Measurements from ENCODE around the gene TALDO1. TPM values are rescaled to one million over a fixed set of nuclear protein-coding genes. Genes with fewer than 3 reads are reported as not detected.

Gene TALDO1
- total and polyA plus RNA-seq, 2 of the 8 experiments (the other 6 are each of a cell fraction or from before 2014, with no cell fraction given) = 265 to 308 TPM

- TF ChIP-seq CTCF (IDR thresholded peaks at IDR 0.05; ENCODE audit: control extremely low read depth in 1 of 3, insufficient read depth in 1 of 3, low read depth in 1 of 3, low read length in 3 of 3) = peak in 2 of 3 experiments; percentile 85 to 97; a peak in 3 of 4 replicates
- no peak for TF ChIP-seq NRF1 (IDR thresholded peaks at IDR 0.05; ENCODE audit: low read depth, low read length)
- TF ChIP-seq EZH2 (IDR thresholded peaks at IDR 0.05; ENCODE audit: low read depth, low read length, severe bottlenecking) = no peak
- no peak for TF ChIP-seq SIX5 (IDR thresholded peaks at IDR 0.05; ENCODE audit: low read depth, low read length)
- no peak for TF ChIP-seq RNF2 (IDR thresholded peaks at IDR 0.05; ENCODE audit: borderline replicate concordance, low read depth, low read length, missing control alignments, poor library complexity, severe bottlenecking)
- TF ChIP-seq SP1 (IDR thresholded peaks at IDR 0.05; ENCODE audit: low read depth, low read length) = 0 out of 2 replicates have a peak, but pooled peaks have one; percentile 42
- no peak for TF ChIP-seq RXRA (IDR thresholded peaks at IDR 0.05; ENCODE audit: insufficient read depth, low read depth, low read length)
- no peak for TF ChIP-seq RFX5 (IDR thresholded peaks at IDR 0.05; ENCODE audit: borderline replicate concordance, low read depth, low read length)
- TF ChIP-seq TEAD4 (IDR thresholded peaks at IDR 0.05; ENCODE audit: low read depth, low read length) = no peak
- TF ChIP-seq EP300 (IDR thresholded peaks at IDR 0.05; ENCODE audit: borderline replicate concordance in 1 of 2, low read depth in 2 of 2, low read length in 2 of 2) = peak in 1 of 2 experiments; percentile 24; a peak in 1 of 3 replicates
- no peak for TF ChIP-seq SP4 (IDR thresholded peaks at IDR 0.05; ENCODE audit: low read length)
- TF ChIP-seq PHF8 (conservative IDR thresholded peaks at IDR 0.05; ENCODE audit: low read depth, low read length) = no peak
- no peak for TF ChIP-seq SRF (IDR thresholded peaks at IDR 0.05; ENCODE audit: low read depth, low read length)
- no peak; the same call in 1 of the 2 replicates for TF ChIP-seq KDM1A (IDR thresholded peaks at IDR 0.05; ENCODE audit: borderline replicate concordance, low read length)
Measured at GRCh38 chr11:783581-784015, 36.3 kb downstream of the TALDO1 start (continued).

Measured in H1 (cell line).